SIG-M5 treated with dmso at 0.1 percent for 504 hours (cell line): ENCODE measurements around the gene MACROH2A1.
A peak's percentile ranks its signal among the peaks of the same experiment; 100 is the strongest.

Experiments used
- DNase-seq: peaks from one replicate; lab custom pipeline; 2025; ENCODE audit not compliant: unreplicated experiment; lab: John Stamatoyannopoulos, UW

Gene MACROH2A1

DNA sequence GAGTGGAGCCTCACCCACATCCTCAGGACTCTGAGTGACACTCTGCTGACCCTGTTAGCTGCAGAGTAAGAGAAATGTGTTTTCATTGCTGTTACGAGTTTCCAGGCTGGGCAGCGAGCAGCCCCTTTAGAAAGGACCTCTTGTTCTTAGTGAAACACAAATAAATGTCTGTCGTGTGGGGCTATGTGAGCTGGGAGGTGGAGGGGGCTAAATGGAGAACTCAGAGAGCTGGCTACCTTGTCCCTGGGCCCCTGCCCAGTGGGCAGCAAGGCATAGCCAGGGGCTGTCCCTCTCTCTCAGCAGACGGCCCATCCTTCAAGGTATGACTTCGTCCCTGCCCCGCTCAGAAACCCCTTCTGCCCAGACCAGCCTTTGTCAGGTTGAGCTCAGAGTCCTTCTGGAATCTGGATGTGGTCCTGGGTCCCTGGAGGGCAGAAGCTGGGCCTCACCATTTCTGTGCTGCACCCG, 38.0 kb upstream of the MACROH2A1 start:
- no peak for DNase-seq

DNA sequence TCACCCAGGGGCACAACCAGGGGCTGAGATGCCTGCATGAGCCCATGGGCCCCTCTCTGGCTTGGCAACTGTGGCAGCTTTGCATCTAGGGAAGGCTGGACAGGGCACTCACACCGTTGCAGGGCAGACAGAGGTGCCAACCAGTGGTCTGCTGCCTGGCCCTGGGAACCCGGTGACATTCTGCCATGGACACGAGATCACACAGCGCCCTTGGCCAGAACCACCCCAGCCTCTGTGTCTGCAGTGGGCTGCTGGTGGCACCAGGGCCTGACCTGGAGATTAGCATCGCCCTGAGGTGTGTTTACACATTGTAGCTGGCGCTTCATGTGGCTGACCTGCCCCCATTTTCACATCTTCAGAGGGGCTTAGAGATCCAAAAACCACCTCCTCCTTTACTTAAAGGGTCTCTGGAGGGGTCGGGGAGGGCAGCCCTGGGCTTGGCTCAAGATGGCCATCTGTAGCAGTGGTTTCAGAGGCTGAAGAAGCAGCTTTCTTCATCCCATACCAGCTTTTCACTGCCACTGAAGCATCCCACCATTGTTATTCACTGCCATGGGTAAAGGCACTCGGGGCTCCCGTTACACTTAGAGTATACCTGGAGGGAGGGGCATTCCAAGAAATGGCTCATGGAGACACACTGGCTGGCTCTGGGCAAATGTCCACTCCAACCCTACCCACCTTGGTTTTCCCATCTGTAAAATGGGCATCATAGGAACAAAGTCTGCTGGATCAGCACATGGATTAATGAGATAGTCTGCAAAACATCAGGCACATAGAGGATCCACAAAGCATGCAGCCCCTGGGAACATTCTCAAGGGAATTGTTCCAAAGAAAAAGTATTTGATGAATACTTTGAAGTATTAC, 36.7 kb upstream of the MACROH2A1 start:
- DNase-seq: no peak

DNA sequence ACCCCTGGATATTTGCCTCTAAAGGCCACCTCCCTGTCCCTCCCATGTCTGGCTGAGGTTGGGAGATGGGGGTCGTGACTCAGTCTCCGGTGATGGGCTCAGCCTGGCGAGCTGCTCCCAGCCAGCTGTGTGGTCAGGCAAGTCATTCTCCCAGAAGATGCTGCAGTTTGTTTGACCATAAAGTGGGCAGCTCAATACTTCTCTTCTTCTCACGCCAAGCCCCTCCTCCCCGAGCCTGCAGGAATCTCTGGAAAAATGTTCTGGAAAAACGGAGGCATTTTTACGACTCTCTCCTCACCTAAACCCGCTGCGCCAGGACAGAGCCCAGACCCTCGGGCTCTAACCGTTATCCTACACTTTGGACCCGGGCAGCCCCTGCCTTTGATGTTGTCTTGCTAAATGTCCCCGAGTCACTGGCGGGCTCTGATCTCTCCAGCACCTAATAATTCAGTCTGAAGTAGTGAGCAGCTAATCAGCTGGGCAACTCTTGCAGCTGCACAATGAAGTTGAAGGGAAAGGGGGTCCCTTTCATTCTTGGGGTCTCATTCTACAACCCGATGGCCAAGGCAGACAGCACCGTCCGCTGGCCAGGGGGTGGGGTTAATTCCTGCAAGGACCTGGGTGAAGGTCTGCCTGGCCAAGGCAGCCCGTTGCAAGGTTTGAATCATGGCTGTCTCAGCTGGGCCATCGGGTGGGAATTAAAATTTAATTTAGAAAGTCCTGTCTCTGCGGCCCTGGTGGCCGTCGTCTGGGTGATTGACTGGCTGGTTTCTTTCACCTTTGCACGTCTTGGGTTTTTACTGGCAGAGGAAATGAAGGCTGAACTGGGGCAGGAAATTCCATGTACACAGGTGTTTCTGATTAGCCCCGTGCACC, 35.8 kb upstream of the MACROH2A1 start:
- DNase-seq: no peak

DNA sequence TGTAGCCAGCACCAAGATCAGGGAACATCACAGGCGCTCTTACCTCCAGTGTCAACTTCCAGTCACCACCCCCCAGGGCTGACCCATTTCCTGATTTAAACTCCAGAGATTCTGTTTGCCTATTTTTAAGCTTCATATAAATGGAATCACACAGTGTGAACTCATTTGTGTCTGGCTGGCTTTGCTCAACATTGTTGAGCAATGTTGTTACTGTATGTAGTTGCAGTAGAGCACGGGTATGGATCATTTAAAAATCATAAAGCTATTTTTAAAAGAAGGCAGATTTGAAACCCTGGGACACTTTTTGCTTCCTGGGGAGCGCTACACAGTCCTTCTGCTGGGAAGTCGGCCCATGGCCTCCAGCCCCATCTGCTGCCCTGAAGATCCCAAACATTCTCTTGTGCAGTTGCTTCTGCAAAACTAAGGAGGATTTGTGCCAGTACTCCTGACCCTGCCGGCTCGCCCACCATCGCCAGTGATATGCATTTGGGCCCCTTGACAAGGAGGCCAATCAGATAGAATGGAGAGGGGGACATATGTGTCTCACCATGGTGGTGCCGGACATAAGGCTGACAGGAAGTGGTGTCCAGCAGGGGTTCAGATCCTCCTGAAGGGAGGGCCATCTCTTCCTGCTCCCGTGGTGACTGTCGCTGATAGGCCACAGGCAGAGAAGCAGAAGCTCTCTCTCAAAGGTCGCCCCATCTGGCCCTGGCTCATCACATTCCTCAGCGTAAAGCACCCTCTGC, 34.8 kb upstream of the MACROH2A1 start:
- DNase-seq: peak; percentile 94

DNA sequence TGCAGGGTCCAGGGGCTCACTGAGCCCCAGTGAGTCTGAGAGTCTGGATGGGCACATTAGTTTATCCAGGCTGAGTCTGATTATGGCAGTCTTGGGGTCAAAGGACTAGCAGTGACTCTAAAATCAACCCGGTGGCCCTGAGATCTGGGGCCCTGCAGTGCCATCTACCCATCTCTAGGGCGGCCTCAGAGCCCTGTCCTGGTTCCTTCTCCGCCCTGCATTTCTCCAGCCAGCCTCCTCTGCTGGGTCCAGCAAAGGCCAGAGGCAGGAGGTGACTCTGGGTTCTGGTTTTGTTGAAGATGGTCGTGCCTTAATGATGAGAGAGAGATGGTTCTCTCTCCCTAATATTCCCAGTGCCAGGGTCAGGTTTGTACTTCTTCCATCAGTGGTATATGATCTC, 33.1 kb upstream of the MACROH2A1 start:
- no peak for DNase-seq

DNA sequence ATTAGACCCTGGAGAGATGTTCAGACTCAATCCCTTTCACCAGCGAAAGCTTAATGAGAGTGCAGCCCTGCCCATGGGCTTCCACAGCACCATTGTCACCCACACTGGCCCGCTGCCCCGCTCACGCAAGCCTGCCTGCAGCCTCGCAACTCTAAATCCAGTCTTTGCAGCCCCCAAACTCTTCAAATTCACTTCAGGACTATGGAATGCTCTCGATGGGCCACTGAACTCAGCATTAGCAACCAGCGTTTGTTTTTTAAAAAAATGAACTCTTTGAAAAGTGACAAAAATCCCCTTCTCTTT, 31.1 kb upstream of the MACROH2A1 start:
- DNase-seq: no peak

DNA sequence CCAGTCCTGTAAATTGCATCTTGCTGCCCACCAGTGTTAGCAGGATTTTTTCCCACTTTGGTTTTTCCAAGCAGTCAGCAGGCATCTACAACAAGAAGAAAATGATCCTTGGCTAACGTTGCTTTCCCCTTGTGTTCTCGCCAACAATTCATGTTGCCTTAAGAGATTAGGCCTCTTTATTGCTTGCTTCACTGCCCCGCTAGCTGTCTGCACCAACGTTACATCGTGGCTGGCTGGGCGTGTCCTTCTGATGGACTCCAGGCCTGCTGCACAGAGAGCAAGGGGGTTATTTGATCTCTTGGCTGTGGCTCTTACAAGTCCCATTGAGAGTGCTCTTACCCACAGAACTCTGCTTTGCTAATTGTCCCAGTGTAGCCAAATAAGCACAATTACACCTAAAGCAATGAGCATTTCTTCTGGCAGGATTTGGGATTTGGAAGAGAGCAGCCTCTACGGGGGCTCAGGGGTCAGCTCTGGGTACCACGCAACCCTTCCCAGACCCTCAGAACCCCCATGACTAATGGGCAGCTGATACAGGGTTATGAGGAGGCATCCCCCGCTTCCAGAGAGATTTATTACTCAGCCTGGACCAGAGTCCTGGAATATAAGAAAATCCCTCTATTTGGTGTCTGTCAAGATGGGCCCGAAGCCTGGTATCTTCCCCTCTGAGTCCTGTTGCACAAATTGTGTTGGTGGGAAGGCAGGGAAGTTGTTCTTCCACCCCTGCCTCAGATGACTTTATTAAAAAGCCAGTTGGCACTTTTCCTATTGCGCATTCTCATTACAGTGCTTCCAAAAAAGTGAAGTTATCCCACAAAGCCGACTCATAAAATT, 30.5 kb upstream of the MACROH2A1 start:
- no peak for DNase-seq

DNA sequence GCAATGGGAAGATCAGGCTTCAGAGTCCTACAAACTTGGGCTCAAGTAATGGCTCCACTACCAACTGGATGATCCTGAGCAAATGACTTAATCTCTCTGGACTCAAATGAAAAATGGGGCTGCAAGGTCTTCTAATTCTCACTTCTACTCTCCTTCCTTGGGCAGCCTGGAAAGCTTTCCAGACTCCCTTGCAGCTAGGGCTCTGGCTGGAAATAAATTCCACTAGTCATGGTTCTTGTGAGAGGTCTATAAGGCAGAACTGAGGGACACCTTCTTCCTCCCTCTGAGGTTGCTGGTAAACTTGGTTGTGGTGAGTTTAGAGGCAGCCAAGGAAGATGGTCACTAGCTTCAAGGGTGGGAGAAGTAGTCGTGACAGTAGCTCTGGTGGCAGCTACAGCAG, 29.6 kb upstream of the MACROH2A1 start:
- no peak for DNase-seq

DNA sequence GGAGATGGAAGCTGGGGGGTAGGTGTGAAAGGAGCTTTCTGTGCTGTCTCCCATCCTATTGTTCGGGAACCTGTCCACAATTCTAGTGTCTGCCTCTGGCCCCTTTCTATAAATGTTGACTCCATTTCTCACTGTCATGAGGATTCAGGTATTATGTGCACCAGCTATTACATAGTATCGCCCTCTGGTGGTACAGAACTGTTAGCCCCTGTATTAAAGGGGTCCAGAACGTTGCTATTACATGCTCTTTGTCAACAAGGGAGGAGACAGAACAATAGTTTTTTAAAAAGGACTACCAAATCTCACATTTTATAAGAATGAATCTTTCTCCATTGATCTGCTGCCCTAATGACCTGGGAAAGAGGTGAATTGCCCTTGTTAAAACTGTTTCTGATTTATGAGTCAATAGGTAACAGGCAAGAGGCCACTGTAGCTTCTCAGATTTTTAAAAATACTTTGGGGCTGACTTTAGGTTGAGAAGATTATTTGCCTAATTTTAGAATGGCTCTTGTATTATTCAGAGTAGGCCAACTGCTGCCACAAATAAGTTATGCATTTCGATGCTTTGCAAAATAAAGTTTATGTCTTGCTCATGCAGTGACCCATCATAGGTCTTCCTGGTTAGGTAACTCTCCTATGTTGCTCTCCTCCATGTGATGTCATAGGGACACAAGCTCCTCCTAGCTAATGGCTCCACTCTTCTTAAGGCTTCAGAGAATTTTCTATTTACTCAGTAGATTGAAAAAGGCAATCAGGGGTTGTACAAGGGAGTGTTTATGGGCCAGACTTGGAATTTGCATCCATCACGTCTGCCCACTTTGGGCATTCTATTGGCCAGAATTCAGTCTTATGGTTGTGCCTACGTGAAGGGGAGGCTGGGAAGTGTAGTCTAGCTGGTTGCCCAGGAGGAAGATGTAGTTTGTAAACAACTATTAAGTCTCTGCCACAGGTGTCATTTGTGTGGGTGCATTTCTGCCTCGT, 27.4 kb upstream of the MACROH2A1 start:
- DNase-seq: peak; percentile 91

DNA sequence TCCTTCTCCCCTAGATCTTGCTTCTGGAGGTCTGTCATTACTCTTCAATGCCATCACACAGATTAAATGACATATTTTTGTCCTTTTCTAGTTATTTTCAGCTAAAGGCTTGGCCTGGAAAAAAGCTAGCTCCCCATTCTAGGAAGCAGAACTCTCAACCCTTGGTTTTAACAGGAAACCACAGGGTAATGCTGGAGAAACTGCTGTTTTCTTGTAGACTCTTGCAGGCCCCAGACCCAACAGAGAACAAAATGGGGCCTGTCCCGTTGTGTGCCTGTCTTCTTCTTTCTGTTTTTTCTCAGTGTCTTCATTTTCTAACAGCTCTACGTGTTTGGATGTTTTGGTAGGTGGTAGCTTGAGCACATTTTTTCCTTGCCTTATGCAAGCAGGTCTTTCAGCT, 26.6 kb upstream of the MACROH2A1 start:
- DNase-seq: peak; percentile 92

DNA sequence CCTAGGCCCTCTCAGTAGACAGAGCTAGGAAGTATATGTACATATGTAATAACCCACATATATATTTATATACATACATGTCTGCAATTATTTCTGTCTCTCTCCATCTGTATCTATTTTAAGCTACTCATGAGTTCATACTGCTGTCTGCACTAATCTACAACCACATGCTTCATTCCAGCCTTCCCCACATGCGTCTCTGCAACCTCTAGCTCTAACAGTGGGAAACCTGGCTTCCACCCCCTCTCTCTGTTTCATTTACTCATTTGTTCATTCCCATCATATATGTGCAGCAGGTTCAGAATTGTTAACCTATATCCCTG, 24.8 kb upstream of the MACROH2A1 start:
- DNase-seq: peak; percentile 83

DNA sequence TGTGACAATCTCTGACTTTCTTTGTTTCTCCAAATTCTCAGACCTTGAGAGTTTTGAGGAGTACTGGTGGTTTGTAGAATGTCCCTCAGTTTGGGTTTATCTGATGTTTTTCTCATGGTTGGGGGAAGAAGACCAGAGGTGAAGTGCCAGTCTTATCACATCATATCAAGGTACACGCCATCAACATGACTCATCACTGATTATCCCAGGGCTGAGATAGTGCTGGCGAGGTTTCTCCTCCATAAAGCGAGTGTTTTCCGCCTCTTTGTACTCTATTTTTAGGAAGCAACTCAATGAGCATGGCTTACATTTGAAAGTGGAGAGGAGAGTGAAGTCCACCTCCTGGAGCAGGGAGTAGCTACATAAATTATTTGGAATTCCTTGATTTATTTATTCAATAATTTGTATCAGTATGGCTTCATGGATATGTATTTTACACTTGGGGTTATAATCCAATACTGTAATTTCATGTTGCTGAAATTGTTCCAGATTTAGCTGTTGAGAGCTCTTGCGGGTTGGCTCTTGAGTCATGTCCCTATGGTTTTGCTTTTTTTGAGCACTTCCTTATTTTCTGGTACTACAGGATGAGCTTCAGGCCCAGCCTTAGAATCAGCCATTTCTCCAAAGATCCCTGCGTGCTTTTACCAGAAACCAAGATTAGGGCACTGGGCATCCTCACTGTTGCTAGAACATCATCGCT, 24.3 kb upstream of the MACROH2A1 start:
- DNase-seq: peak; percentile 88

DNA sequence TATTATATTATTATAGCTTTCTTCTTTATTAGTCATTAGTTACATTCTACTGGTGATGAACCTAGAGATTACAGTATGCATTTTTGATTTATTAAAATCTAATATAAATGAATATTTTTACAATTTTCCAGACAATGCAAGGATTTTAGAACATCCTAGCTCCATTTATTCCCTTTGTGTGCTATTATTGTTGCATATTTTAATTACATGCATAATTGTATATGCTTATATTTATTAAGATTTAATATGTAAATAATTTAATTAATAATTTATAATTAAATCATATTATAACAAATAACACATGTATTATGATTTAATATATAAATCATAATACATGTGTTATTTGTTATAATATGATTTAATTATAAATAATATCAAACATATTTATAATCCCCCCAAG, 23.4 kb upstream of the MACROH2A1 start:
- no peak for DNase-seq

DNA sequence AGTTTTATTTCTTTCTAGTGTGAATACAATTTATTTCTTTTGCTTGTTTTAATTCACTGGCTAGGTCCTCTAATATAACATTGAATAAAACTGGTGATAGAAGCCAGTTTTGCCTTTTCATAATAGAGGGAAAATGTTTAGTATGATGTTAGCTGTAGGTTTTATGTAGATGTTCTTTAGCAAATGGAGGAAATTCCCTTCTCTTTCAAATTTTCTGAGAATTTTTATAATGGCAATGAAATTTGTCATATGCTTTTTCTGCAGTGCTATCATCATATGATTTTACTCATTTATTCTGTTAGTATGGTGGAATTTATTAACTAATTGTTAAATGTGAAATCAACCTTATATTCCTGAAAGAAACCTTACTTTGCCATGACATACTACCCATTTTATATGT, 18.1 kb upstream of the MACROH2A1 start:
- no peak for DNase-seq

DNA sequence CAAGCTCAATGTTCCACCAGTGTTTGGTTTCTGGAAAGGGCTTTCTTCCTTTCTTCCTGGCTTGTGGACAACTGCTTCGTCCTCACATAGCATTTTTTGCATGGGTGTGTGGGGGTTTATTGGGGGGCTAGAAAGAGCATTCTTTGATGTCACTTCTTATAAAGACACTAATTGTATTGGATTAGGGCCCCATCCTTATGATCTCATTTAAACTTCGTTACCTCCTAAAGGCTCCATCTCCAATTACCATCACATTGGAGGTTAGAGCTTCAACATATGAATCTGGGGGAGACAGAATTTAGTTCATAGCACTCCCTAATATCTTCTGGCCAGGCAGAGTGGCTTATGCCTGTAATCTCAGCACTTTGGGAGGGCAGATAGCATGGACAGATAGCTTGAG, 6.1 kb upstream of the MACROH2A1 start:
- DNase-seq: no peak

DNA sequence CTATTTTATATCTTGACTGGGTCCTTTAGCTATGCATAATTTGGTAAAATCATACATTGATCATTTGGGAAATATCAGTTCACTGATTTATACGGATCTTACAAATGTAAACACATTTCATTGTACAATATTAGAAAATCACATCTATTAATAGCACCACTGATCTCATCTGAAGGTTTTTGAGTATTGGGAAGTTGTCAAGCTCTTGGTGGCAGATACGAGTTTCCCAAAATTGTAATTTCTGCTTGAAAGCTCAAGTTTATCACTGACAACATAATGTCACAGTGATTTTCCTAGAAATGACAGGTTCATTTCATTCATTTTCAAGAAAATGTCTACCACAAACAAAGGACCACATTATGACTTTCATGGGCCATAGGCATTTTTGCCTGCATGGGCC, 3.0 kb upstream of the MACROH2A1 start:
- no peak for DNase-seq

DNA sequence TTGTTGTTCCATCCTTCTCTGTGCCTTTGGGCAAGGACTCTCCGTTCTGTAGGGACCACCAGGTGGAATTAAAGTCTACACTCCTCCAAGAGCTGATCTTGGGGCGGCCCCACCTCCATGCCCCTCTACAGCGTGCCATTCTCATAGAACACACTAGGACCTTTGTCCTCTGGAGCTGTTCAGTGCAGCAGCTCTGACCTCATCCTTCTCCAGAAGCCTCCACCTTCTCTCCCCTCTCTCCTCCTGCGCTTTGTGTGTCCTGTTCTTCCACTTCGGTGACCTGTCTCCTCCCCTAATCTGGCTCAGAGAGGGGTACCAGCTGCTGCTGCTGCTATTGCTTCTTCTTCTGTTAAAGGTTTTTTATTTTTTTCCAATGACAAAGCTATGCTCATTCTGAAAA, 1.8 kb upstream of the MACROH2A1 start:
- no peak for DNase-seq

DNA sequence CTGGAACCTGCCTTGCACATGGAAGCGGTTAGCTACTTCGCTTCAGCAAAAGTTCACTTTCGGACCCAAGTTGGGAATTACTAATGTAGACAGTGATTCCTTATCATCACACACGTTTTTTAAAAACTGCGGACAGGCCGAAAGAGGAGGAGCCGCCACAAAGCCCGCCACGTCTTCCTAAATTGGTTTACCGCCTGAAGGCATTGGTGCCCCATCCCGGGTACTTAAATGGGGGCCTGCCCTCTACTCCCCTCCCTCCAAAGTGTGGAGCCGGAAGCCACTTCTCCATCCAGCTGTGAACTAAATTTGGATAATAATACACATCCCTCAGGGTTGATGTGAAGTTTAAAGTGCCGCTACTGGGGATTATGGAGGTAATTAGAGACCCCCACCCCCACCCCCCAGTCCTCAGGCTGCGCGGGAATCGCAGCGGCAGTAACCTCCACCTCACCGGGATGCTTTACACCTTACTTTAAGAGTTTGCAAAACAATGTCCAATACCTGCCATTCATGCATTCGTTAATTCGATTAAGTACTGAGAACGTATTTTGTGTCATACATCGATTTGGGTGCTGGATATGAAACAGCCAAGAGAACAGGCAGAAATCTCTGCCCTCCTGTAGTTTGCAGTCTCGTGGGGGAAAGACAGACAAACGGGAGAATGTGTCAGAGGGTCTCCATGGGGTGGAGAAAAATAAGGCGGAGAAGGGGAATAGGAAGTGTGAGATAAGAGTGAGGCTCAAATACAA, 937 bp upstream of the MACROH2A1 start:
- no peak for DNase-seq
